ENCODE data around the gene HSBP1L1. TPM values are rescaled to one million over a fixed set of nuclear protein-coding genes. Genes with fewer than 3 reads are reported as not detected.

Gene HSBP1L1
- total and polyA plus RNA-seq, 4 donors, result 12.2 to 61.0 (median 26.4) TPM

- Histone ChIP-seq H3K9me3 (ENCODE audit: control insufficient read depth in 4 of 4, low read length in 3 of 4) (no peaks in the 10 kb centered on the region), H3K27ac (ENCODE audit: low read depth in 1 of 2, low read length in 2 of 2) (peak within 1 kb of the TSS; percentile 98), H3K9ac (ENCODE audit: low read depth in 1 of 2, low read length in 2 of 2) (peak within 1 kb of the TSS; percentile 86 to 92), H3K4me3 (ENCODE audit: low read depth in 1 of 3, low read length in 3 of 3) (peak within 1 kb of the TSS; percentile 98 to 100 (median 99)), H3K27me3 (ENCODE audit: control insufficient read depth in 4 of 4, insufficient read depth in 4 of 4, low read length in 3 of 4) (no peaks in the 10 kb centered on the region), H3K4me1 (ENCODE audit: control insufficient read depth in 4 of 4, insufficient read depth in 4 of 4, low read length in 3 of 4) (peaks cover 4 to 21% (median 12%) of the 10 kb centered on the region in 4 donors), H3K36me3 (ENCODE audit: control insufficient read depth in 4 of 4, insufficient read depth in 3 of 4, low read depth in 1 of 4, low read length in 3 of 4) (peaks cover 0 to 2% (median under 1%) of the 10 kb centered on the region in 4 donors)
- TF ChIP-seq FOXA2 (IDR thresholded peaks at IDR 0.05) (no peak), RAD21 (IDR thresholded peaks at IDR 0.05) (peak in 1 of 2 donors; percentile 15)
- DNase-seq (ENCODE audit: low spot score), result peak; percentile 84
- WGBS, result under 1% methylated on average over 71 of the region's 71 CpGs
These were observed 24.2 kb downstream of the HSBP1L1 start, which contains the start of gene TXNL4A for GRCh38 chr18:79988451-79989194. Gene TXNL4A (minus strand): TSS chr18:79988563. CDS start chr18:79988392, 171 bp downstream.

- TF ChIP-seq FOXA2 (IDR thresholded peaks at IDR 0.05), result no peak
- no peak for TF ChIP-seq SP1 (IDR thresholded peaks at IDR 0.05)
- TF ChIP-seq REST (IDR thresholded peaks at IDR 0.05), result no peak
- TF ChIP-seq YY1 (IDR thresholded peaks at IDR 0.05), result no peak
- TF ChIP-seq HNF4G (IDR thresholded peaks at IDR 0.05), result no peak
- no peak for TF ChIP-seq CTCF (IDR thresholded peaks at IDR 0.05; ENCODE audit: low read depth, low read length, missing input control)
- no peak for TF ChIP-seq FOXA1 (IDR thresholded peaks at IDR 0.05)
- TF ChIP-seq JUND (IDR thresholded peaks at IDR 0.05), result no peak
- TF ChIP-seq RAD21 (IDR thresholded peaks at IDR 0.05), result no peak
- peak overlapping the region; percentile 86 to 92 for H3K9ac ChIP-seq (ENCODE audit: low read depth in 1 of 2, low read length in 2 of 2)
- H3K36me3 ChIP-seq (ENCODE audit: control insufficient read depth in 4 of 4, insufficient read depth in 3 of 4, low read depth in 1 of 4, low read length in 3 of 4), result peaks cover 0 to 2% (median under 1%) of the 10 kb centered on the region in 4 donors
- peak overlapping the region; percentile 13 to 99 (median 98) for H3K4me3 ChIP-seq (ENCODE audit: low read depth in 1 of 3, low read length in 3 of 3)
- no peaks in the 10 kb centered on the region for H3K27me3 ChIP-seq (ENCODE audit: control insufficient read depth in 4 of 4, insufficient read depth in 4 of 4, low read length in 3 of 4)
- H3K4me1 ChIP-seq (ENCODE audit: control insufficient read depth in 4 of 4, insufficient read depth in 4 of 4, low read length in 3 of 4), result peaks cover 4 to 21% (median 12%) of the 10 kb centered on the region in 4 donors
- H3K9me3 ChIP-seq (ENCODE audit: control insufficient read depth in 4 of 4, low read length in 3 of 4), result no peaks in the 10 kb centered on the region
- no peak for DNase-seq (ENCODE audit: low spot score)
- peak overlapping the region; percentile 98 for H3K27ac ChIP-seq (ENCODE audit: low read depth in 1 of 2, low read length in 2 of 2)
- 42% methylated on average over 14 of the region's 14 CpGs for WGBS
These were observed 24.7 kb downstream of the HSBP1L1 start for GRCh38 chr18:79989195-79989497.

GRCh38 chr18:79991494-79991893, 27.1 kb downstream of the HSBP1L1 start:
- H3K4me3 ChIP-seq (ENCODE audit: low read depth in 1 of 3, low read length in 3 of 3), result no peak overlapping the region
- H3K27me3 ChIP-seq (ENCODE audit: control insufficient read depth in 4 of 4, insufficient read depth in 4 of 4, low read length in 3 of 4), result no peaks in the 10 kb centered on the region
- DNase-seq (ENCODE audit: low spot score), result no peak
- H3K4me1 ChIP-seq (ENCODE audit: control insufficient read depth in 4 of 4, insufficient read depth in 4 of 4, low read length in 3 of 4), result peaks cover 4 to 20% (median 12%) of the 10 kb centered on the region in 4 donors
- H3K9ac ChIP-seq (ENCODE audit: low read depth in 1 of 2, low read length in 2 of 2), result no peak overlapping the region
- H3K36me3 ChIP-seq (ENCODE audit: control insufficient read depth in 4 of 4, insufficient read depth in 3 of 4, low read depth in 1 of 4, low read length in 3 of 4), result no peaks in the 10 kb centered on the region
- 86% methylated on average over 2 of the region's 2 CpGs for WGBS
- H3K9me3 ChIP-seq (ENCODE audit: control insufficient read depth in 4 of 4, low read length in 3 of 4), result no peaks in the 10 kb centered on the region
- H3K27ac ChIP-seq (ENCODE audit: low read depth in 1 of 2, low read length in 2 of 2), result no peak overlapping the region
- TF ChIP-seq HNF4G (IDR thresholded peaks at IDR 0.05) (no peak), RXRA (IDR thresholded peaks at IDR 0.05) (no peak), HNF4A (conservative IDR thresholded peaks at IDR 0.05) (no peak), REST (IDR thresholded peaks at IDR 0.05) (no peak), EGR1 (IDR thresholded peaks at IDR 0.05; ENCODE audit: low read depth in 2 of 2) (no peak), JUND (IDR thresholded peaks at IDR 0.05) (no peak), GABPA (IDR thresholded peaks at IDR 0.05 in 1 of 2, conservative IDR thresholded peaks at IDR 0.05 in 1 of 2) (no peak), YY1 (IDR thresholded peaks at IDR 0.05) (no peak), FOXA1 (IDR thresholded peaks at IDR 0.05) (no peak), TAF1 (conservative IDR thresholded peaks at IDR 0.05) (no peak), ZBTB33 (IDR thresholded peaks at IDR 0.05) (no peak)
